Stimulated activated naive CD8-positive, alpha-beta T cell treated with anti-CD3 and anti-CD28 coated beads, Interleukin-15, Interleukin-2, amounts not matched to agents 100 ng/mL and 50 ng/mL, for 24 hours (primary cell): Measurements from ENCODE around the gene SPRR1A.

ENCODE experiments used
- H3K27ac Mint-ChIP-seq: one replicate; pipeline ENCODE4 v1.8.0; 2021; ENCODE audit warnings: mild to moderate bottlenecking, mixed read lengths
- H3K27me3 Mint-ChIP-seq: one replicate; pipeline ENCODE4 v1.8.0; 2021; ENCODE audit warnings: mixed read lengths
- H3K36me3 Mint-ChIP-seq: one replicate; pipeline ENCODE4 v1.8.0; 2021; ENCODE audit warnings: low read depth, mixed read lengths
- H3K4me1 Mint-ChIP-seq: one replicate; pipeline ENCODE4 v1.8.0; 2021; ENCODE audit warnings: low read depth, mixed read lengths
- H3K4me3 Mint-ChIP-seq: one replicate; pipeline ENCODE4 v1.8.0; 2021; ENCODE audit warnings: mild to moderate bottlenecking, mixed read lengths
- H3K9me3 Mint-ChIP-seq: one replicate; pipeline ENCODE4 v1.8.0; 2021; ENCODE audit warnings: mixed read lengths

Gene SPRR1A

GRCh38 chr1:152962876-152963415, 20.9 kb upstream of the SPRR1A start:
- Mint-ChIP-seq H3K36me3 (no peaks in the 10 kb centered on the region), H3K9me3 (no peaks in the 10 kb centered on the region), H3K27ac (no peak overlapping the region), H3K27me3 (peaks cover 17% of the 10 kb centered on the region), H3K4me1 (no peaks in the 10 kb centered on the region), H3K4me3 (no peak overlapping the region)

- peaks cover 17% of the 10 kb centered on the region for H3K27me3 Mint-ChIP-seq
- no peaks in the 10 kb centered on the region for H3K9me3 Mint-ChIP-seq
Measured at GRCh38 chr1:152964536-152964935, 19.3 kb upstream of the SPRR1A start.

GRCh38 chr1:152965853-152966252, 18.0 kb upstream of the SPRR1A start:
- Mint-ChIP-seq H3K9me3 (no peaks in the 10 kb centered on the region), H3K27me3 (peaks cover 17% of the 10 kb centered on the region), H3K4me1 (no peaks in the 10 kb centered on the region), H3K36me3 (no peaks in the 10 kb centered on the region), H3K27ac (no peak overlapping the region), H3K4me3 (no peak overlapping the region)

More at GRCh38 chr1:152964536-152964935, 19.3 kb upstream of the SPRR1A start:
- no peak overlapping the region for H3K4me3 Mint-ChIP-seq
- H3K27ac Mint-ChIP-seq: no peak overlapping the region
- no peaks in the 10 kb centered on the region for H3K4me1 Mint-ChIP-seq
- no peaks in the 10 kb centered on the region for H3K36me3 Mint-ChIP-seq

GRCh38 chr1:152967201-152967600, 16.7 kb upstream of the SPRR1A start:
- Mint-ChIP-seq H3K4me3 (no peak overlapping the region), H3K36me3 (no peaks in the 10 kb centered on the region), H3K9me3 (no peaks in the 10 kb centered on the region), H3K27ac (no peak overlapping the region), H3K4me1 (no peaks in the 10 kb centered on the region), H3K27me3 (peaks cover 14% of the 10 kb centered on the region)

- Mint-ChIP-seq H3K4me1 (no peaks in the 10 kb centered on the region), H3K36me3 (no peaks in the 10 kb centered on the region), H3K27ac (no peak overlapping the region), H3K27me3 (peaks cover 22% of the 10 kb centered on the region), H3K9me3 (no peaks in the 10 kb centered on the region), H3K4me3 (no peak overlapping the region)
Measured at GRCh38 chr1:152968248-152968647, 15.6 kb upstream of the SPRR1A start.

- Mint-ChIP-seq H3K9me3 (no peaks in the 10 kb centered on the region), H3K27me3 (peaks cover 23% of the 10 kb centered on the region), H3K4me1 (no peaks in the 10 kb centered on the region), H3K36me3 (no peaks in the 10 kb centered on the region), H3K4me3 (no peak overlapping the region), H3K27ac (no peak overlapping the region)
Measured at GRCh38 chr1:152969036-152969435, 14.8 kb upstream of the SPRR1A start.

- H3K4me1 Mint-ChIP-seq: no peaks in the 10 kb centered on the region
- no peaks in the 10 kb centered on the region for H3K36me3 Mint-ChIP-seq
- peaks cover 17% of the 10 kb centered on the region for H3K27me3 Mint-ChIP-seq
- H3K9me3 Mint-ChIP-seq: no peaks in the 10 kb centered on the region
- no peak within 1 kb of the TSS for H3K27ac Mint-ChIP-seq
- H3K4me3 Mint-ChIP-seq: no peak within 1 kb of the TSS
Measured at GRCh38 chr1:152970495-152970894, 13.4 kb upstream of the SPRR1A start, which contains the start of gene SPRR4. SPRR4 (plus strand) TSS chr1:152970648; CDS start chr1:152971891, 1,243 bp downstream.

- H3K4me3 Mint-ChIP-seq: no peak overlapping the region
Measured at GRCh38 chr1:152972196-152972886, 11.5 kb upstream of the SPRR1A start.

GRCh38 chr1:152976688-152977087, 7.2 kb upstream of the SPRR1A start:
- Mint-ChIP-seq H3K27me3 (peaks cover 34% of the 10 kb centered on the region), H3K4me1 (no peaks in the 10 kb centered on the region), H3K9me3 (no peaks in the 10 kb centered on the region), H3K4me3 (no peak overlapping the region), H3K27ac (no peak overlapping the region), H3K36me3 (no peaks in the 10 kb centered on the region)

More at GRCh38 chr1:152972196-152972886, 11.5 kb upstream of the SPRR1A start:
- no peaks in the 10 kb centered on the region for H3K9me3 Mint-ChIP-seq
- H3K36me3 Mint-ChIP-seq: no peaks in the 10 kb centered on the region
- H3K27ac Mint-ChIP-seq: no peak overlapping the region
- no peaks in the 10 kb centered on the region for H3K4me1 Mint-ChIP-seq
- H3K27me3 Mint-ChIP-seq: peaks cover 18% of the 10 kb centered on the region

GRCh38 chr1:152977614-152978013, 6.3 kb upstream of the SPRR1A start:
- Mint-ChIP-seq H3K9me3 (no peaks in the 10 kb centered on the region), H3K27me3 (peaks cover 37% of the 10 kb centered on the region), H3K4me3 (no peak overlapping the region), H3K4me1 (no peaks in the 10 kb centered on the region), H3K36me3 (no peaks in the 10 kb centered on the region), H3K27ac (no peak overlapping the region)

- Mint-ChIP-seq H3K4me3 (no peak overlapping the region), H3K27ac (no peak overlapping the region), H3K36me3 (no peaks in the 10 kb centered on the region), H3K27me3 (peaks cover 36% of the 10 kb centered on the region), H3K9me3 (no peaks in the 10 kb centered on the region), H3K4me1 (no peaks in the 10 kb centered on the region)
Measured at GRCh38 chr1:152980676-152981075, 3.2 kb upstream of the SPRR1A start.

- H3K4me3 Mint-ChIP-seq: no peak overlapping the region
- no peaks in the 10 kb centered on the region for H3K4me1 Mint-ChIP-seq
- no peak overlapping the region for H3K27ac Mint-ChIP-seq
- peaks cover 3% of the 10 kb centered on the region for H3K9me3 Mint-ChIP-seq
- H3K27me3 Mint-ChIP-seq: peaks cover 37% of the 10 kb centered on the region
- H3K36me3 Mint-ChIP-seq: no peaks in the 10 kb centered on the region
Measured at GRCh38 chr1:152981146-152981871, 2.6 kb upstream of the SPRR1A start.

GRCh38 chr1:152982076-152982475, 1.8 kb upstream of the SPRR1A start:
- H3K9me3 Mint-ChIP-seq: peaks cover 5% of the 10 kb centered on the region
- no peaks in the 10 kb centered on the region for H3K4me1 Mint-ChIP-seq
- no peak overlapping the region for H3K4me3 Mint-ChIP-seq
- H3K27me3 Mint-ChIP-seq: peaks cover 39% of the 10 kb centered on the region
- no peaks in the 10 kb centered on the region for H3K36me3 Mint-ChIP-seq
- no peak overlapping the region for H3K27ac Mint-ChIP-seq

- no peak overlapping the region for H3K27ac Mint-ChIP-seq
- peaks cover 42% of the 10 kb centered on the region for H3K27me3 Mint-ChIP-seq
- no peak overlapping the region for H3K4me3 Mint-ChIP-seq
- no peaks in the 10 kb centered on the region for H3K36me3 Mint-ChIP-seq
- no peaks in the 10 kb centered on the region for H3K4me1 Mint-ChIP-seq
- H3K9me3 Mint-ChIP-seq: peaks cover 5% of the 10 kb centered on the region
Measured at GRCh38 chr1:152983234-152983633, 647 bp upstream of the SPRR1A start.

GRCh38 chr1:152986578-152986977, 2.7 kb downstream of the SPRR1A start:
- H3K4me1 Mint-ChIP-seq: no peaks in the 10 kb centered on the region
- no peaks in the 10 kb centered on the region for H3K36me3 Mint-ChIP-seq
- H3K27ac Mint-ChIP-seq: no peak overlapping the region

More at GRCh38 chr1:152986578-152986977, 2.7 kb downstream of the SPRR1A start:
- Mint-ChIP-seq H3K4me3 (no peak overlapping the region), H3K27me3 (peaks cover 37% of the 10 kb centered on the region), H3K9me3 (peaks cover 5% of the 10 kb centered on the region)
